Transverse colon (tissue), 4 donors: Measurements from ENCODE around the gene PCDHGA4.
"Not testable (repeated sequence)": the region's sequence is repeated elsewhere in the genome, so short reads cannot be mapped to it uniquely, and the experiment has no call there.

ENCODE experiments used
- EP300 ChIP-seq: sonication (generic); formaldehyde crosslinking; IDR thresholded peaks from one replicate; pipeline ENCODE4 v1.6.1; 2017; ENCODE audit warnings: antibody characterized with exemption, low read depth
- POLR2A ChIP-seq: fragments of 450-650 bp; IDR thresholded peaks from one replicate; pipeline ENCODE4 v1.6.1; 2016; ENCODE audit warnings: antibody characterized with exemption, mild to moderate bottlenecking, moderate library complexity
- POLR2AphosphoS5 ChIP-seq, 3 donors: sonication (generic); formaldehyde crosslinking; IDR thresholded peaks; one replicate each; pipeline ENCODE4 v1.6.1; 2016; ENCODE audit warnings: antibody characterized with exemption in 3 of 3
- TF ChIP-seq, protein P1 (sequence below), 5 experiments: fragments of 200-600 bp in 3 of 5; fragments of 450-650 bp in 2 of 5; sonication (generic) in 3 of 5; IDR thresholded peaks; 1 replicate in 2 of 5; 2 replicates in 3 of 5; pipeline ENCODE4 v1.5.1; 2016 to 2017; ENCODE audit warnings: antibody characterized with exemption in 5 of 5, inconsistent platforms in 3 of 5, mild to moderate bottlenecking in 2 of 5, moderate library complexity in 1 of 5

DNA sequence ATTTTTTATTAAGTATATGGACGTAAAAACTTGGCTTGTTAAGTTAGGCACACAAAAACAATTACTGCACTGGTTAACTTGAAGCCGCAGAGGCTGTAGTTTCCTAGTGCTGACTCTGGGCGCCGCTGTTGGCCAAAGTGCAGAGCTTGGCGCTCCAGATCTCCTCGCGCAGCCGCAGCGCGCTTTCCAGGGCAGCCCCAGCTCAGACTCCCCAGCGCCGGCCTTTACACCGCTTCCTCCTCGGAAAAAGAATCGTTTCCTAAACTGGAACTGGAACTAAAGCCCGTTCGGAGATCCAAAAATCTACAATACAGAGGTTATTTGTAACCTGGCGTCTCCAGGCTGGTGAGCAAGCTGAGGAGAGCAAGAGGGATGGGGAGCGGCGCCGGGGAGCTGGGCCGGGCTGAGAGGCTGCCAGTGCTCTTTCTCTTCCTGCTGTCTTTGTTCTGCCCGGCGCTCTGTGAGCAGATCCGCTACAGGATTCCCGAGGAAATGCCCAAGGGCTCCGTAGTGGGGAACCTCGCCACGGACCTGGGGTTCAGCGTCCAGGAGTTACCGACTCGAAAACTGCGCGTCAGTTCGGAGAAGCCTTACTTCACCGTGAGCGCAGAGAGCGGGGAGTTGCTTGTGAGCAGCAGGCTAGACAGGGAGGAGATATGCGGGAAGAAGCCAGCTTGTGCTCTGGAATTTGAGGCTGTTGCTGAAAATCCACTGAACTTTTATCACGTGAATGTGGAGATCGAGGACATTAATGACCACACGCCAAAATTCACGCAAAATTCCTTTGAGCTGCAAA lies 43.1 kb downstream of the PCDHGA4 start, which contains the start of gene PCDHGB5:
- TF ChIP-seq, protein P1, sequence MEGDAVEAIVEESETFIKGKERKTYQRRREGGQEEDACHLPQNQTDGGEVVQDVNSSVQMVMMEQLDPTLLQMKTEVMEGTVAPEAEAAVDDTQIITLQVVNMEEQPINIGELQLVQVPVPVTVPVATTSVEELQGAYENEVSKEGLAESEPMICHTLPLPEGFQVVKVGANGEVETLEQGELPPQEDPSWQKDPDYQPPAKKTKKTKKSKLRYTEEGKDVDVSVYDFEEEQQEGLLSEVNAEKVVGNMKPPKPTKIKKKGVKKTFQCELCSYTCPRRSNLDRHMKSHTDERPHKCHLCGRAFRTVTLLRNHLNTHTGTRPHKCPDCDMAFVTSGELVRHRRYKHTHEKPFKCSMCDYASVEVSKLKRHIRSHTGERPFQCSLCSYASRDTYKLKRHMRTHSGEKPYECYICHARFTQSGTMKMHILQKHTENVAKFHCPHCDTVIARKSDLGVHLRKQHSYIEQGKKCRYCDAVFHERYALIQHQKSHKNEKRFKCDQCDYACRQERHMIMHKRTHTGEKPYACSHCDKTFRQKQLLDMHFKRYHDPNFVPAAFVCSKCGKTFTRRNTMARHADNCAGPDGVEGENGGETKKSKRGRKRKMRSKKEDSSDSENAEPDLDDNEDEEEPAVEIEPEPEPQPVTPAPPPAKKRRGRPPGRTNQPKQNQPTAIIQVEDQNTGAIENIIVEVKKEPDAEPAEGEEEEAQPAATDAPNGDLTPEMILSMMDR (IDR thresholded peaks at IDR 0.05) = peak; percentile 30 to 44 (median 40)
- TF ChIP-seq POLR2A; POLR2AphosphoS5 (IDR thresholded peaks at IDR 0.05); EP300: not testable (repeated sequence)
